Upper lobe of left lung (tissue), 6 donors: ENCODE measurements around the gene RFXANK. TPM values are rescaled to one million over a fixed set of nuclear protein-coding genes. Genes with fewer than 3 reads are reported as not detected.

Experiments
- ATAC-seq, 2 donors: fragments of 200-7000 bp; cut with Tn5 transposase; one replicate each; pipeline ENCODE4 v1.9.1; 2022; ENCODE audit warnings: mild to moderate bottlenecking in 2 of 2, moderate library complexity in 2 of 2; ENCODE audit not compliant: low FRiP score in 2 of 2
- DNase-seq, 2 donors: peaks; one replicate each; pipeline ENCODE4 v3.0.0-alpha.2; 2019 to 2020
- H3K27ac ChIP-seq, 4 donors: fragments of 200-600 bp; sonication (generic); one replicate each; pipeline ENCODE4 v1.5.1; 2016 to 2019
- H3K27me3 ChIP-seq, 4 donors: fragments of 200-600 bp; sonication (generic); one replicate each; pipeline ENCODE4 v1.5.1; 2017 to 2019
- H3K36me3 ChIP-seq, 4 donors: fragments of 200-600 bp; sonication (generic); one replicate each; pipeline ENCODE4 v1.5.1; 2016 to 2019
- H3K4me1 ChIP-seq, 4 donors: fragments of 200-600 bp; sonication (generic); one replicate each; pipeline ENCODE4 v1.5.1; 2018 to 2019
- H3K4me3 ChIP-seq, 4 donors: fragments of 200-600 bp; sonication (generic); one replicate each; pipeline ENCODE4 v1.5.1; 2017 to 2019; ENCODE audit warnings: mild to moderate bottlenecking in 2 of 4, moderate library complexity in 1 of 4
- H3K9me3 ChIP-seq, 4 donors: fragments of 200-600 bp; sonication (generic); one replicate each; pipeline ENCODE4 v1.5.1; 2018 to 2019
- CTCF ChIP-seq, 6 experiments: fragments of 450-650 bp in 4 of 6; fragments of 200-600 bp in 2 of 6; sonication (generic) in 2 of 6; IDR thresholded peaks; one replicate each; pipeline ENCODE4 v1.5.1; 2016 to 2019; ENCODE audit warnings: antibody characterized with exemption in 6 of 6
- EP300 ChIP-seq, 4 donors: sonication (generic); formaldehyde crosslinking; IDR thresholded peaks; one replicate each; pipeline ENCODE4 v1.5.1; 2017; ENCODE audit warnings: antibody characterized with exemption in 4 of 4, control low read depth in 2 of 4
- POLR2A ChIP-seq, 4 donors: fragments of 450-650 bp; IDR thresholded peaks; one replicate each; pipeline ENCODE4 v1.5.1; 2016 to 2017; ENCODE audit warnings: antibody characterized with exemption in 4 of 4, mild to moderate bottlenecking in 2 of 4
- POLR2AphosphoS5 ChIP-seq, 2 donors: sonication (generic); formaldehyde crosslinking; IDR thresholded peaks; one replicate each; pipeline ENCODE4 v1.5.1; 2017; ENCODE audit warnings: antibody characterized with exemption in 2 of 2
- WGBS, 2 donors: methylation state at CpG; one replicate each; pipeline ENCODE4 v1.1.5; 2017 to 2018; 5-methylcytosine and 5-hydroxymethylcytosine counted together
- small RNA-seq, 4 donors: library from RNA; depleted of rRNA; stranded (forward); fragments of <200 nt; gene quantifications; one replicate each; pipeline ENCODE3, GENCODE V24; 2016
- total RNA-seq, 6 donors: library from RNA; depleted of rRNA in 4 of 6; stranded (reverse); fragments of >200 nt in 4 of 6; gene quantifications; one replicate each; pipeline versions ENCODE4 v1.1.0 to v1.2.1, GENCODE V29; 2016 to 2021
- donor health status: DM: no; HTN: no; CAD: no; lungs with moderate emphysema.
- donor health status: DM: no; HTN: yes; CAD: no; lungs with severe emphysema.

The RFXANK gene
- total RNA-seq, 6 donors from 2014 or later: 39.1 to 79.7 (median 67.3) TPM

GRCh38 chr19:19239675-19240074, 47.6 kb downstream of the RFXANK start:
- ATAC-seq: no peak
- H3K27ac ChIP-seq: no peak overlapping the region
- peaks cover 4 to 12% (median 11%) of the 10 kb centered on the region in 4 donors for H3K9me3 ChIP-seq
- H3K36me3 ChIP-seq: no peaks in the 10 kb centered on the region
- no peak for DNase-seq
- no peaks in the 10 kb centered on the region for H3K4me1 ChIP-seq
- H3K27me3 ChIP-seq: no peaks in the 10 kb centered on the region
- TF ChIP-seq POLR2AphosphoS5 (IDR thresholded peaks at IDR 0.05) (no peak), CTCF (IDR thresholded peaks at IDR 0.05) (no peak), EP300 (IDR thresholded peaks at IDR 0.05) (no peak), POLR2A (IDR thresholded peaks at IDR 0.05) (no peak)
- H3K4me3 ChIP-seq: no peak overlapping the region

- Histone ChIP-seq H3K4me3 (no peak overlapping the region), H3K4me1 (no peaks in the 10 kb centered on the region), H3K27me3 (no peaks in the 10 kb centered on the region), H3K9me3 (peaks cover 0 to 6% (median 3%) of the 10 kb centered on the region in 4 donors), H3K27ac (no peak overlapping the region), H3K36me3 (no peaks in the 10 kb centered on the region)
- ATAC-seq (no peak), DNase-seq (no peak)
- TF ChIP-seq CTCF (IDR thresholded peaks at IDR 0.05): no peak
- no peak for TF ChIP-seq POLR2AphosphoS5 (IDR thresholded peaks at IDR 0.05)
- TF ChIP-seq EP300 (IDR thresholded peaks at IDR 0.05): no peak
- no peak for TF ChIP-seq POLR2A (IDR thresholded peaks at IDR 0.05)
- WGBS, 2 donors: 79 to 82% methylated on average over 5 to 9 of the region's 9 CpGs
Observed at GRCh38 chr19:19240476-19240875, 48.4 kb downstream of the RFXANK start.

GRCh38 chr19:19250196-19250801, 58.2 kb downstream of the RFXANK start:
- DNase-seq (no peak), ATAC-seq (no peak)
- Histone ChIP-seq H3K36me3 (no peaks in the 10 kb centered on the region), H3K4me1 (no peaks in the 10 kb centered on the region), H3K4me3 (no peak overlapping the region), H3K27me3 (no peaks in the 10 kb centered on the region), H3K9me3 (no peaks in the 10 kb centered on the region), H3K27ac (no peak overlapping the region)
- WGBS, 2 donors: 55 to 56% methylated on average over 4 to 5 of the region's 5 CpGs
- TF ChIP-seq POLR2A (IDR thresholded peaks at IDR 0.05) (no peak), POLR2AphosphoS5 (IDR thresholded peaks at IDR 0.05) (no peak), CTCF (IDR thresholded peaks at IDR 0.05) (no peak), EP300 (IDR thresholded peaks at IDR 0.05) (no peak)

Small RNA genes lying within 50 kb of the gene (small RNA-seq; reads per million reads assigned to genes)
- 0 reads per million in 4 donors for gene RNU6-1028P

Other genes with a start within 250 kb of the RFXANK start
- 100 to 1,000 TPM in 2 of 6 donors, 10 to 100 TPM in 4; 33.6 to 179 (median 64.9) TPM for gene SUGP2, start 158.7 kb upstream of the RFXANK start, total RNA-seq
- gene ARMC6, start 158.7 kb upstream of the RFXANK start, total RNA-seq: 10 to 100 TPM; 14.1 to 46.5 (median 26.8) TPM
- gene SLC25A42, start 128.3 kb upstream of the RFXANK start, total RNA-seq: 10 to 100 TPM in 5 of 6 donors, 1 to 10 TPM in 1; 5.6 to 23.0 (median 13.6) TPM
- 10 to 100 TPM; 18.7 to 31.6 (median 26.2) TPM for gene TMEM161A, start 53.8 kb upstream of the RFXANK start, total RNA-seq
- 1 to 10 TPM in 3 of 6 donors, not detected in 3; 2.0 to 3.9 (median 3.1) TPM for gene MEF2B, start 22.0 kb upstream of the RFXANK start, total RNA-seq
- 10 to 100 TPM; 10.1 to 55.5 (median 34.0) TPM for gene BORCS8, start 106 bp upstream of the RFXANK start, total RNA-seq
- gene NR2C2AP, start 11.2 kb downstream of the RFXANK start, total RNA-seq: 10 to 100 TPM in 4 of 6 donors, 1 to 10 TPM in 2; 5.2 to 17.0 (median 10.8) TPM
- 1 to 10 TPM in 1 of 6 donors, not detected in 5; 3.1 TPM for gene NCAN, start 19.7 kb downstream of the RFXANK start, total RNA-seq
- gene TM6SF2, start 81.0 kb downstream of the RFXANK start, total RNA-seq: 1 to 10 TPM in 1 of 6 donors, under 1 TPM in 2, not detected in 3; 0.30 to 1.0 (median 0.46) TPM
- 10 to 100 TPM; 22.6 to 62.9 (median 42.6) TPM for gene SUGP1, start 128.3 kb downstream of the RFXANK start, total RNA-seq
- gene MAU2, start 128.6 kb downstream of the RFXANK start, total RNA-seq: 100 to 1,000 TPM in 2 of 6 donors, 10 to 100 TPM in 4; 42.3 to 166 (median 64.2) TPM
- 100 to 1,000 TPM in 2 of 6 donors, 10 to 100 TPM in 4; 60.8 to 182 (median 88.0) TPM for gene GATAD2A, start 213.4 kb downstream of the RFXANK start, total RNA-seq